Hepatocyte (in vitro differentiated cells): ENCODE measurements around the gene SIGLEC10. TPM values are rescaled to one million over a fixed set of nuclear protein-coding genes. Genes with fewer than 3 reads are reported as not detected.
"Not testable (repeated sequence)": the region's sequence is repeated elsewhere in the genome, so short reads cannot be mapped to it uniquely, and the experiment has no call there.

Source experiments
- DNase-seq: peaks from one replicate; pipeline ENCODE4 v3.0.0-alpha.2; 2016; ENCODE audit warnings: low spot score
- H2AFZ ChIP-seq: fragments of 200-600 bp; sonication (generic); 2 replicates; pipeline ENCODE4 v1.6.0; 2016; ENCODE audit warnings: antibody characterized with exemption, mild to moderate bottlenecking
- H3K27ac ChIP-seq: fragments of 200-600 bp; sonication (generic); 2 replicates; pipeline ENCODE4 v1.5.1; 2016; ENCODE audit warnings: mild to moderate bottlenecking
- H3K27me3 ChIP-seq: fragments of 200-600 bp; sonication (generic); 2 replicates; pipeline ENCODE4 v1.6.1; 2016
- H3K36me3 ChIP-seq: fragments of 200-600 bp; sonication (generic); replicated peaks from 2 replicates; pipeline ENCODE4 v1.5.1; 2016; ENCODE audit warnings: low read depth; ENCODE audit not compliant: insufficient read depth
- H3K4me1 ChIP-seq: fragments of 200-600 bp; sonication (generic); 2 replicates; pipeline ENCODE4 v1.5.1; 2016; ENCODE audit warnings: mild to moderate bottlenecking, moderate library complexity; ENCODE audit not compliant: insufficient read depth
- H3K4me2 ChIP-seq: fragments of 200-600 bp; sonication (generic); 2 replicates; pipeline ENCODE4 v1.6.0; 2016
- H3K4me3 ChIP-seq: fragments of 200-600 bp; sonication (generic); 2 replicates; pipeline ENCODE4 v1.5.1; 2016; ENCODE audit warnings: mild to moderate bottlenecking
- H3K79me2 ChIP-seq: fragments of 200-600 bp; sonication (generic); 2 replicates; pipeline ENCODE4 v1.6.0; 2017; ENCODE audit warnings: mild to moderate bottlenecking
- H3K9me2 ChIP-seq: fragments of 200-600 bp; sonication (generic); replicated peaks from 2 replicates; pipeline ENCODE4 v1.6.0; 2017; ENCODE audit warnings: mild to moderate bottlenecking; ENCODE audit not compliant: insufficient read depth
- H3K9me3 ChIP-seq: fragments of 200-600 bp; sonication (generic); 2 replicates; pipeline ENCODE4 v1.5.1; 2016; ENCODE audit warnings: low read depth, mild to moderate bottlenecking
- H4K20me1 ChIP-seq: fragments of 200-600 bp; sonication (generic); 2 replicates; pipeline ENCODE4 v1.6.0; 2016; ENCODE audit warnings: mild to moderate bottlenecking; ENCODE audit not compliant: insufficient read depth, poor library complexity, severe bottlenecking
- CTCF ChIP-seq: fragments of 200-600 bp; sonication (generic); IDR thresholded peaks from 2 replicates; pipeline ENCODE4 v1.5.1; 2016; ENCODE audit warnings: antibody characterized with exemption, mild to moderate bottlenecking; ENCODE audit not compliant: poor library complexity
- EZH2 ChIP-seq: fragments of 200-600 bp; sonication (generic); IDR thresholded peaks from 2 replicates; pipeline ENCODE4 v1.6.1; 2016; ENCODE audit warnings: antibody characterized with exemption, mild to moderate bottlenecking, borderline replicate concordance
- EZH2phosphoT487 ChIP-seq: fragments of 200-600 bp; sonication (generic); IDR thresholded peaks from one replicate; pipeline ENCODE4 v1.6.1; 2018; ENCODE audit warnings: antibody characterized with exemption, mild to moderate bottlenecking, low read depth, moderate library complexity; ENCODE audit not compliant: unreplicated experiment, severe bottlenecking
- WGBS: methylation state at CpG from one replicate; pipeline ENCODE4 v1.1.6; 2016; ENCODE audit warnings: low lambda C conversion rate; ENCODE audit errors: missing lambda C conversion rate; 5-methylcytosine and 5-hydroxymethylcytosine counted together
- polyA plus RNA-seq: library from polyadenylated mRNA; unstranded; fragments of >200 nt; fragmentation: Nextera tagmentation; extraction: Ambion mirVana; gene quantifications from 2 replicates; pipeline ENCODE4 v1.2.1, GENCODE V29; 2016
- total RNA-seq: library from RNA; depleted of rRNA; stranded (reverse); fragments of >200 nt; gene quantifications from 2 replicates; pipeline ENCODE4 v1.2.3, GENCODE V29; 2014

SIGLEC10 gene, protein sequence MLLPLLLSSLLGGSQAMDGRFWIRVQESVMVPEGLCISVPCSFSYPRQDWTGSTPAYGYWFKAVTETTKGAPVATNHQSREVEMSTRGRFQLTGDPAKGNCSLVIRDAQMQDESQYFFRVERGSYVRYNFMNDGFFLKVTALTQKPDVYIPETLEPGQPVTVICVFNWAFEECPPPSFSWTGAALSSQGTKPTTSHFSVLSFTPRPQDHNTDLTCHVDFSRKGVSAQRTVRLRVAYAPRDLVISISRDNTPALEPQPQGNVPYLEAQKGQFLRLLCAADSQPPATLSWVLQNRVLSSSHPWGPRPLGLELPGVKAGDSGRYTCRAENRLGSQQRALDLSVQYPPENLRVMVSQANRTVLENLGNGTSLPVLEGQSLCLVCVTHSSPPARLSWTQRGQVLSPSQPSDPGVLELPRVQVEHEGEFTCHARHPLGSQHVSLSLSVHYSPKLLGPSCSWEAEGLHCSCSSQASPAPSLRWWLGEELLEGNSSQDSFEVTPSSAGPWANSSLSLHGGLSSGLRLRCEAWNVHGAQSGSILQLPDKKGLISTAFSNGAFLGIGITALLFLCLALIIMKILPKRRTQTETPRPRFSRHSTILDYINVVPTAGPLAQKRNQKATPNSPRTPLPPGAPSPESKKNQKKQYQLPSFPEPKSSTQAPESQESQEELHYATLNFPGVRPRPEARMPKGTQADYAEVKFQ
- total RNA-seq = 1.0 and 1.6 TPM in 2 replicates
- 0.84 TPM in 1 of 2 replicates, not detected in the other for polyA plus RNA-seq

DNA sequence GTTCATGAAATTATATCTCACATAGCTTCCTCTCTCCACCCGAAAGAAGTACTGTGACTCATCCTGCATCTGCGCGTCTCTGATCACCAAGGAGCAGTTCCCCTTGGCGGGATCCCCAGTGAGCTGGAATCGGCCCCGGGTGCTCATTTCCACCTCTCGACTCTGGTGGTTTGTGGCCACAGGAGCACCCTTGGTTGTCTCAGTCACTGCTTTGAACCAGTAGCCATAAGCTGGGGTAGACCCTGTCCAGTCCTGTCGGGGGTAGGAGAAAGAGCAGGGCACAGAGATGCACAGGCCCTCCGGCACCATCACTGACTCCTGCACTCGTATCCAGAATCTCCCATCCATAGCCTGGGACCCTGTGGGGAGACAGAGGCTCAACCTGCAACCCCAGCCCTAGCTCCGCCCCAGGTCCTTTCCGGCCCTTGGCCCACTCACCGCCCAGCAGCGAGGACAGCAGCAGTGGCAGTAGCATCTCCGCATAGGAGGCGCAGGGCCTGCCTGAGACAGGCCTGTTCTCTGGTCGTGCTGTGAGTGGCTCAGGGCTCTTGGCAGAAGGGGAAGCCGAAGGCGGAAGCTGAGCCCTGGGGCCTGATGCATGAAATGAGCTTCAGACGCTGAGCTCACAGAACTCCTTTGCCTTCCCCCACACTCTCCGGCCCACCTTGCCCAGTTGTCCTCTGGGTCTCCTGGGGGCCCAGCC lies at the start of gene SIGLEC10:
Gene SIGLEC10 (minus strand): TSS at position 536 of the 703 bp plus-strand sequence. CDS start 61 bp downstream, at position 475.
- Histone ChIP-seq H3K4me3 (no peak within 1 kb of the TSS), H3K27ac (no peak within 1 kb of the TSS), H3K9me2 (no peaks in the 10 kb centered on the region), H3K4me1 (no peaks in the 10 kb centered on the region), H3K36me3 (no peaks in the 10 kb centered on the region), H3K4me2 (no peak within 1 kb of the TSS), H3K79me2 (no peaks in the 10 kb centered on the region), H4K20me1 (no peaks in the 10 kb centered on the region), H3K27me3 (no peaks in the 10 kb centered on the region), H2AFZ (no peak within 1 kb of the TSS), H3K9me3 (no peaks in the 10 kb centered on the region)
- WGBS = 77% methylated on average over 21 of the region's 21 CpGs
- TF ChIP-seq EZH2 = no peak
- TF ChIP-seq CTCF = no peak
- DNase-seq = no peak

- H3K4me3 ChIP-seq = no peak overlapping the region
- no peak for DNase-seq
- WGBS = 52% methylated on average over 3 of the region's 3 CpGs
- no peak overlapping the region for H2AFZ ChIP-seq
- no peaks in the 10 kb centered on the region for H3K36me3 ChIP-seq
- no peak overlapping the region for H3K27ac ChIP-seq
- TF ChIP-seq CTCF (no peak), EZH2phosphoT487 (no peak), EZH2 (no peak)
- no peaks in the 10 kb centered on the region for H3K79me2 ChIP-seq
- H3K27me3 ChIP-seq = peaks cover 5% of the 10 kb centered on the region
- no peaks in the 10 kb centered on the region for H3K9me2 ChIP-seq
- no peak overlapping the region for H3K4me2 ChIP-seq
- no peaks in the 10 kb centered on the region for H3K9me3 ChIP-seq
- H3K4me1 ChIP-seq = no peaks in the 10 kb centered on the region
- no peaks in the 10 kb centered on the region for H4K20me1 ChIP-seq
These were observed 49.3 kb upstream of the SIGLEC10 start for GRCh38 chr19:51466723-51467122.

DNA sequence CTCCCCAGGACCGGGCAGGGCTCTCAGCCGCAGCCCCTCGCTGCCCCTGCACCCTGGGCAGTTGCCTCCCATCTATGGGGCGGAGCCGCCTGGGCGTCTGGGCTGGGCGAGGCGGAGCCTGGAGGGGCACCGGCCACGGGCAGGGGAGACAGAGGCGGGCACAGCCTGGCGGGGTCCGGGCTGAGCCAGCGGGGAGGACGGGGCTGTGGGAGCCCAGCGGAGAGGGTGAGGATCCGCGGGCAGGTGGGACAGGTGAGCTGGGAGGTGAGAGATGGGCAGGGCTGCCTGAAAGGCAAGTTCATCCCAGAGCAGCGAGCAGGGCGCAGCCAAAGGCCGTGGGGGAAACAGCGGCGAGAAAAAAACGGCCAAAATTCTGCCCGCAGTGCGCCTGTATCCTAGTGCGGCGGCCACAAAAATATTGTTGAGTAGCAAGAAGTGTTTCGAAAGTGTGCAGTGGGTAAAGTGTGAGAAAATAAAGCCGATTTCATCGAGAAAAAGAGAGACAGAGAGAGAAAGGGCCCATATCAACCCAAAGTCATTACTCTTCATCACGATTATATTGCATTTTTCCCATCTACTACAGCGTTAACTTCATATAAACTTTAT lies 46.6 kb upstream of the SIGLEC10 start:
- not testable (repeated sequence) for H3K4me1 ChIP-seq, H3K4me3 ChIP-seq, H4K20me1 ChIP-seq, H3K36me3 ChIP-seq, DNase-seq, H3K9me2 ChIP-seq, H3K27me3 ChIP-seq, H3K27ac ChIP-seq, H3K9me3 ChIP-seq, H3K79me2 ChIP-seq, H2AFZ ChIP-seq, H3K4me2 ChIP-seq
- 59% methylated on average over 14 of the region's 33 CpGs for WGBS
